A549 (cell line): Measurements from ENCODE around the gene AKAP5. TPM values are rescaled to one million over a fixed set of nuclear protein-coding genes. Genes with fewer than 3 reads are reported as not detected.

ENCODE experiments used
- ATAC-seq, 2 experiments: fragments of 200-7000 bp in 1 of 2; fragments of >200 bp in 1 of 2; cut with Nextera tagmentation in 1 of 2; cut with Tn5 transposase in 1 of 2; 3 replicates each; pipeline versions ENCODE4 v1.8.0 to v1.9.1; 2018 to 2020; ENCODE audit warnings: mild to moderate bottlenecking in 1 of 2, moderate library complexity in 1 of 2
- CTCF ChIA-PET: fragments of 300-600 bp; sonication (Branson Sonifier 250); formaldehyde crosslinking; extraction: SDS; loops from one replicate; lab custom pipeline; 2021; ENCODE audit warnings: antibody characterized with exemption, inconsistent platforms; lab: Yijun Ruan, JAX
- POLR2A ChIA-PET: fragments of 350-600 bp; formaldehyde crosslinking; extraction: SDS; loops from one replicate; lab custom pipeline; 2021; ENCODE audit warnings: antibody characterized with exemption, inconsistent platforms; lab: Yijun Ruan, JAX
- DNase-seq, 2 experiments: peaks; one replicate each; pipeline versions ENCODE4 v3.0.0 to v3.0.0-alpha.2; 2011 to 2016; ENCODE audit warnings: low read depth in 1 of 2, low spot score in 1 of 2
- FAIRE-seq: peaks from 2 replicates; lab custom pipeline; 2011; peaks lifted over from hg19 to GRCh38; lab: Jason Lieb, UNC
- H3K27ac ChIP-seq, 2 experiments: fragments of >200 bp; sonication (Bioruptor Twin); formaldehyde crosslinking; 3 replicates each; pipeline ENCODE4 v1.5.1; 2016 to 2017
- H3K4me1 ChIP-seq: fragments of >200 bp; sonication (Bioruptor Twin); formaldehyde crosslinking; 3 replicates; pipeline ENCODE4 v1.6.1; 2016
- H3K4me2 ChIP-seq: fragments of >200 bp; sonication (Bioruptor Twin); formaldehyde crosslinking; 3 replicates; pipeline ENCODE4 v1.6.1; 2016
- H3K4me3 ChIP-seq: fragments of >200 bp; sonication (Bioruptor Twin); formaldehyde crosslinking; 3 replicates; pipeline ENCODE4 v1.5.1; 2016
- H3K9me3 ChIP-seq: fragments of >200 bp; sonication (Bioruptor Twin); formaldehyde crosslinking; 3 replicates; pipeline ENCODE4 v1.6.1; 2016
- BHLHE40 ChIP-seq: IDR thresholded peaks from 2 replicates; pipeline ENCODE4 v1.6.1; 2012; ENCODE audit warnings: low read depth, low read length, inconsistent platforms
- CBX2 ChIP-seq: fragments of 200-600 bp; sonication (generic); IDR thresholded peaks from 2 replicates; pipeline ENCODE4 v1.6.1; 2016; ENCODE audit warnings: low read depth, mild to moderate bottlenecking, borderline replicate concordance
- FOSB ChIP-seq: fragments of 250-450 bp; sonication (Bioruptor Pico); IDR thresholded peaks from 2 replicates; pipeline ENCODE4 v1.5.0; 2020; ENCODE audit warnings: mild to moderate bottlenecking, moderate library complexity
- HDAC2 ChIP-seq: fragments of 200-600 bp; sonication (generic); IDR thresholded peaks from 2 replicates; pipeline ENCODE4 v1.6.1; 2016
- HOXA7 ChIP-seq: fragments of 250-450 bp; sonication (Bioruptor Pico); IDR thresholded peaks from 2 replicates; pipeline ENCODE4 v1.5.0; 2020; ENCODE audit warnings: mild to moderate bottlenecking, moderate library complexity
- HOXB13 ChIP-seq: fragments of 250-450 bp; sonication (Bioruptor Pico); IDR thresholded peaks from 2 replicates; pipeline ENCODE4 v1.5.0; 2020; ENCODE audit warnings: low read depth, mild to moderate bottlenecking, moderate library complexity
- HOXB5 ChIP-seq: fragments of 250-450 bp; sonication (Bioruptor Pico); IDR thresholded peaks from 2 replicates; pipeline ENCODE4 v1.5.0; 2020; ENCODE audit warnings: mild to moderate bottlenecking, moderate library complexity
- JUNB ChIP-seq: fragments of >200 bp; sonication (Bioruptor Twin); formaldehyde crosslinking; IDR thresholded peaks from 2 replicates; pipeline ENCODE4 v1.6.1; 2016
- KDM1A ChIP-seq: fragments of 200-600 bp; sonication (generic); IDR thresholded peaks from 2 replicates; pipeline ENCODE4 v1.6.1; 2016; ENCODE audit warnings: low read depth, mild to moderate bottlenecking
- NFE2L2 ChIP-seq: fragments of 150-350 bp; conservative IDR thresholded peaks from 2 replicates; pipeline ENCODE4 v1.6.1; 2014; ENCODE audit warnings: low read length
- NPAS2 ChIP-seq: fragments of 250-450 bp; sonication (Bioruptor Pico); IDR thresholded peaks from 2 replicates; pipeline ENCODE4 v1.8.0; 2022; ENCODE audit warnings: mild to moderate bottlenecking, moderate library complexity, borderline replicate concordance
- POLR2AphosphoS2 ChIP-seq: conservative IDR thresholded peaks from 2 replicates; pipeline ENCODE4 v1.6.1; 2012; ENCODE audit warnings: low read length, improper control_type of control experiment, inconsistent platforms
- RFX5 ChIP-seq: fragments of 450-650 bp; IDR thresholded peaks from 2 replicates; pipeline ENCODE4 v1.7.1; 2014; ENCODE audit warnings: antibody characterized with exemption, mild to moderate bottlenecking, moderate library complexity
- SMC3 ChIP-seq: fragments of >200 bp; sonication (Bioruptor Twin); formaldehyde crosslinking; IDR thresholded peaks from 3 replicates; pipeline ENCODE4 v1.6.1; 2018; ENCODE audit warnings: inconsistent platforms
- TFCP2L1 ChIP-seq: fragments of 250-450 bp; sonication (Bioruptor Pico); IDR thresholded peaks from 2 replicates; pipeline ENCODE4 v1.5.0; 2021; ENCODE audit warnings: mild to moderate bottlenecking
- ZC3H11A ChIP-seq: fragments of 450-650 bp; IDR thresholded peaks from 2 replicates; pipeline ENCODE4 v1.6.1; 2014; ENCODE audit warnings: antibody characterized with exemption, mild to moderate bottlenecking
- ZFP36 ChIP-seq: fragments of 450-650 bp; IDR thresholded peaks from 2 replicates; pipeline ENCODE4 v1.6.1; 2014; ENCODE audit warnings: borderline replicate concordance; ENCODE audit not compliant: partially characterized antibody
- ZSCAN20 ChIP-seq: fragments of 250-450 bp; sonication (Bioruptor Pico); IDR thresholded peaks from 2 replicates; pipeline ENCODE4 v1.8.0; 2022; ENCODE audit warnings: mild to moderate bottlenecking, moderate library complexity
- WGBS: methylation state at CpG from one replicate; pipeline ENCODE4 v1.1.6; 2017; ENCODE audit errors: missing lambda C conversion rate; 5-methylcytosine and 5-hydroxymethylcytosine counted together
- polyA plus RNA-seq, 4 experiments: library from polyadenylated mRNA; depleted of rRNA in 3 of 4; stranded (reverse); fragments of >200 nt; fragmentation: RNase III in 1 of 4; extraction: RNeasy Plus Mini Kit Qiagen cat#74134 plus additional on column Dnase treatment in 1 of 4; gene quantifications; 2 replicates in 3 of 4; 3 replicates in 1 of 4; pipeline ENCODE4 v1.2.3, GENCODE V29; 2011 to 2017
- TF ChIP-seq, protein P1 (sequence below): fragments of 200-600 bp; sonication (generic); IDR thresholded peaks from 2 replicates; pipeline ENCODE4 v1.6.1; 2016; ENCODE audit warnings: antibody characterized with exemption, mild to moderate bottlenecking, moderate library complexity
- TF ChIP-seq, protein P2 (sequence below): IDR thresholded peaks from 2 replicates; pipeline ENCODE4 v1.6.1; 2012
- TF ChIP-seq, protein P3 (sequence below): IDR thresholded peaks from 2 replicates; pipeline ENCODE4 v1.6.1; 2012; ENCODE audit warnings: low read depth, borderline replicate concordance

The AKAP5 gene
- polyA plus RNA-seq, 2 of the 4 experiments (the other 2 are of a cell fraction): 0.84 to 1.9 TPM

DNA sequence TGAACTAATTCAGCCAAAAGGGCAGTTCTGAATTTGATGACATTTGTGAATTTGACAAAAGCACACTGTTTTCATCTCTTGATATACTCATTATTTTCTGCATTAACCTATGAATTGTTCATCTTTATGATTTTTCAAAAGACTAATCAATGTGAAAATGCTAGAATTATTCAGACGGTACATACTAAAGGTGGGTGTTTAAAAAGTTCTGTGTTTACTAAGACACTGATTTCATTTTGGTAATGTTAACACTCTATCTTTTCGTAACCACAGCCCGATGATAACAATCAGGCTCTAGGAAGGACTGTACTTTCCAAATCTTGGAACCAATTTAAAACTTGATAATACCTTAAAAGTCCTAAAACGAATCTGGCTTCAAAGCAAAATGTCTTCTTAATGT lies 9.4 kb downstream of the AKAP5 start (continued):
- TF ChIP-seq, protein P1, sequence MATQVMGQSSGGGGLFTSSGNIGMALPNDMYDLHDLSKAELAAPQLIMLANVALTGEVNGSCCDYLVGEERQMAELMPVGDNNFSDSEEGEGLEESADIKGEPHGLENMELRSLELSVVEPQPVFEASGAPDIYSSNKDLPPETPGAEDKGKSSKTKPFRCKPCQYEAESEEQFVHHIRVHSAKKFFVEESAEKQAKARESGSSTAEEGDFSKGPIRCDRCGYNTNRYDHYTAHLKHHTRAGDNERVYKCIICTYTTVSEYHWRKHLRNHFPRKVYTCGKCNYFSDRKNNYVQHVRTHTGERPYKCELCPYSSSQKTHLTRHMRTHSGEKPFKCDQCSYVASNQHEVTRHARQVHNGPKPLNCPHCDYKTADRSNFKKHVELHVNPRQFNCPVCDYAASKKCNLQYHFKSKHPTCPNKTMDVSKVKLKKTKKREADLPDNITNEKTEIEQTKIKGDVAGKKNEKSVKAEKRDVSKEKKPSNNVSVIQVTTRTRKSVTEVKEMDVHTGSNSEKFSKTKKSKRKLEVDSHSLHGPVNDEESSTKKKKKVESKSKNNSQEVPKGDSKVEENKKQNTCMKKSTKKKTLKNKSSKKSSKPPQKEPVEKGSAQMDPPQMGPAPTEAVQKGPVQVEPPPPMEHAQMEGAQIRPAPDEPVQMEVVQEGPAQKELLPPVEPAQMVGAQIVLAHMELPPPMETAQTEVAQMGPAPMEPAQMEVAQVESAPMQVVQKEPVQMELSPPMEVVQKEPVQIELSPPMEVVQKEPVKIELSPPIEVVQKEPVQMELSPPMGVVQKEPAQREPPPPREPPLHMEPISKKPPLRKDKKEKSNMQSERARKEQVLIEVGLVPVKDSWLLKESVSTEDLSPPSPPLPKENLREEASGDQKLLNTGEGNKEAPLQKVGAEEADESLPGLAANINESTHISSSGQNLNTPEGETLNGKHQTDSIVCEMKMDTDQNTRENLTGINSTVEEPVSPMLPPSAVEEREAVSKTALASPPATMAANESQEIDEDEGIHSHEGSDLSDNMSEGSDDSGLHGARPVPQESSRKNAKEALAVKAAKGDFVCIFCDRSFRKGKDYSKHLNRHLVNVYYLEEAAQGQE: no peak
- TF ChIP-seq HOXB13 (CRISPR knock-in tag) (no peak), ZC3H11A (no peak), HDAC2 (no peak), HOXA7 (no peak), POLR2AphosphoS2 (no peak), ZFP36 (no peak), RFX5 (no peak)
- TF ChIP-seq, protein P2, sequence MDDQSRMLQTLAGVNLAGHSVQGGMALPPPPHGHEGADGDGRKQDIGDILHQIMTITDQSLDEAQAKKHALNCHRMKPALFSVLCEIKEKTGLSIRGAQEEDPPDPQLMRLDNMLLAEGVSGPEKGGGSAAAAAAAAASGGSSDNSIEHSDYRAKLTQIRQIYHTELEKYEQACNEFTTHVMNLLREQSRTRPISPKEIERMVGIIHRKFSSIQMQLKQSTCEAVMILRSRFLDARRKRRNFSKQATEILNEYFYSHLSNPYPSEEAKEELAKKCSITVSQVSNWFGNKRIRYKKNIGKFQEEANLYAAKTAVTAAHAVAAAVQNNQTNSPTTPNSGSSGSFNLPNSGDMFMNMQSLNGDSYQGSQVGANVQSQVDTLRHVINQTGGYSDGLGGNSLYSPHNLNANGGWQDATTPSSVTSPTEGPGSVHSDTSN: no peak
- TF ChIP-seq, all 56 proteins: peak for 0

DNA sequence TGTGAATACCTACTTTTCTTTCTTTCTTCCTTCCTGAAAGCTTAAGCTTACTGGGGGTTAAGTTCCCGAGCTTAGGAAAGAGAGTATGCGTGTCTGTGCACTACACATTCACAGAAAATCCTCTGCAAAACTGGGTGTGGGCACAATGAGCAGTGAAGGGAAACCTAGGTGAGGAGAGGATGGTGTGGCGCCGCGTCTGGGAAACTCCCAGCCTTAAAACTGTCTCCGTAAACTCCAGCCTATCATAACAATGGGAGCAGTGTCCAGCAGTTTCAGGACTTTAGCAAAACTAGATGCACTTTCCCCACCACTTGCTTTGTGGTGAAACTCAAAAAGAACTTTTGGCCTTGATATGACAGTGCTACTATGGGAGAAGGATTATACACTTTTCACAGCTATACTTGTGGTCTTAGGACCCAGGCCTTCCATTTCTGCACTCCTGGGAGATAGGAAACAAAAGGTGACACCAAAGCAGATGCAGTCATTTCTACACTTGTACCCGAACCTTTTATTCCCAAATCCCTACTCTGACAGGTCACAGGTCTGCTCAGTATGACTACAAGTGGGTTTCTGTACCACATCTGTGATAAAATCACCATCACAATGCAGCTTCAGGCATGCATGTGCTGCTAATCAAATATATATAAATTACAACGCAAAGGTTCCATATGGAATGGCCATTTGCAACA lies 10.4 kb downstream of the AKAP5 start:
- FAIRE-seq (no peak), ATAC-seq (no peak), DNase-seq (no peak)
- H3K4me3 ChIP-seq: no peak overlapping the region
- 0 out of 3 replicates have a peak, but pooled peaks cover 4% of the 10 kb centered on the region for H3K4me1 ChIP-seq
- WGBS: 84% methylated on average over 8 of the region's 8 CpGs
- CTCF ChIA-PET: interaction anchor here (0.5 to 1.8 kb wide), 9 partner anchors 12 to 460 kb away, joined by 3 to 5 read pairs (median 3); no protein-coding TSS in a partner anchor
- H3K27ac ChIP-seq: no peak overlapping the region
- H3K4me2 ChIP-seq: no peak overlapping the region
- POLR2A ChIA-PET: no interaction called here
- TF ChIP-seq ZFP36 (no peak), JUNB (no peak), NFE2L2 (no peak), BHLHE40 (no peak), NPAS2 (CRISPR knock-in tag) (no peak)
- no peaks in the 10 kb centered on the region for H3K9me3 ChIP-seq

DNA sequence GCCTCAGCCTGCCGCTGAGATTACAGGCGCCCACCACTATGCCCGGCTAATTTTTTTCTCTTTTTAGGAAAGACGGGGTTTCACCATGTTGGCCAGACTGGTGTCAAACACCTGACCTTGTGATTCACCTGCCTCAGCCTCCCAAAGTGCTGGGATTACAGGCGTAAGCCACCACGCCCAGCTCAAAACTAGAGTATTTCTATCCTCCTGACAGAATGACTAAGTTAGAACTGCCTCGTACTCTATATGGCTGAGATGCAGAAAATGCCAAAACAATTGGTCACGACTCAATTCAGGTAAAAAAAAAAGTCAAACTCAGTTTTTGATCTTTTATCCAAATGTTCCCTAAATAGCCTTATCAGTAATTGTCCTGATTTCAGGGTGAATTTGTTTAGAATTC lies 11.1 kb downstream of the AKAP5 start:
- Histone ChIP-seq H3K4me1 (0 out of 3 replicates have a peak, but pooled peaks cover 4% of the 10 kb centered on the region), H3K9me3 (no peaks in the 10 kb centered on the region), H3K27ac (no peak overlapping the region), H3K4me3 (no peak overlapping the region), H3K4me2 (no peak overlapping the region)
- POLR2A ChIA-PET: no interaction called here
- WGBS: 86% methylated on average over 8 of the region's 8 CpGs
- no peak for FAIRE-seq
- TF ChIP-seq TFCP2L1 (CRISPR knock-in tag) (no peak), KDM1A (no peak), HOXB5 (no peak), CBX2 (no peak), ZC3H11A (no peak), FOSB (CRISPR knock-in tag) (no peak), ZSCAN20 (no peak), SMC3 (no peak)
- TF ChIP-seq, protein P3, sequence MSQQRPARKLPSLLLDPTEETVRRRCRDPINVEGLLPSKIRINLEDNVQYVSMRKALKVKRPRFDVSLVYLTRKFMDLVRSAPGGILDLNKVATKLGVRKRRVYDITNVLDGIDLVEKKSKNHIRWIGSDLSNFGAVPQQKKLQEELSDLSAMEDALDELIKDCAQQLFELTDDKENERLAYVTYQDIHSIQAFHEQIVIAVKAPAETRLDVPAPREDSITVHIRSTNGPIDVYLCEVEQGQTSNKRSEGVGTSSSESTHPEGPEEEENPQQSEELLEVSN: no peak
- TF ChIP-seq, all 56 proteins: peak for 0
- no peak for DNase-seq
- no peak for ATAC-seq
- CTCF ChIA-PET: interaction anchor here (0.5 to 1.8 kb wide), 5 partner anchors 13 to 459 kb away, joined by 3 to 5 read pairs (median 3); no protein-coding TSS in a partner anchor
